H1 (cell line): Measurements from ENCODE around the gene SCUBE2. TPM values are rescaled to one million over a fixed set of nuclear protein-coding genes. Genes with fewer than 3 reads are reported as not detected.

Source experiments
- CTCF ChIA-PET: fragments of 300-600 bp; sonication (Branson Sonifier 250); formaldehyde crosslinking; loops from one replicate; lab custom pipeline; 2021; ENCODE audit not compliant: partially characterized antibody; lab: Charles Lee
- POLR2A ChIA-PET: fragments of 300-600 bp; sonication (Branson Sonifier 250); formaldehyde crosslinking; loops from one replicate; lab custom pipeline; 2021; ENCODE audit warnings: inconsistent platforms; ENCODE audit not compliant: partially characterized antibody; lab: Charles Lee
- DNase-seq, 2 experiments: peaks; one replicate each; pipeline versions ENCODE4 v3.0.0 to v3.0.0-alpha.2; 2010 to 2022; ENCODE audit warnings: low spot score in 2 of 2, low read depth in 1 of 2, mixed read lengths in 1 of 2
- FAIRE-seq: peaks from 2 replicates; lab custom pipeline; 2011; peaks lifted over from hg19 to GRCh38; lab: Jason Lieb, UNC
- H2AFZ ChIP-seq: 2 replicates; pipeline ENCODE4 v1.8.1; 2012; ENCODE audit warnings: low read length, inconsistent platforms
- H2AK5ac ChIP-seq: 2 replicates; pipeline ENCODE4 v1.6.1; 2013; ENCODE audit warnings: low read depth, low read length
- H2BK120ac ChIP-seq: replicated peaks from 2 replicates; pipeline ENCODE3; 2013; ENCODE audit warnings: low read depth, low read length, inconsistent platforms
- H2BK12ac ChIP-seq: 2 replicates; pipeline ENCODE4 v1.6.1; 2013; ENCODE audit warnings: low read depth, low read length
- H2BK15ac ChIP-seq: 2 replicates; pipeline ENCODE4 v1.6.1; 2013; ENCODE audit warnings: low read length
- H2BK20ac ChIP-seq: 2 replicates; pipeline ENCODE4 v1.6.1; 2013; ENCODE audit warnings: low read length
- H2BK5ac ChIP-seq: 2 replicates; pipeline ENCODE4 v1.6.1; 2013; ENCODE audit warnings: low read depth, low read length
- H3K14ac ChIP-seq: 2 replicates; pipeline ENCODE4 v1.6.1; 2013; ENCODE audit warnings: inconsistent platforms; ENCODE audit not compliant: insufficient read length
- H3K18ac ChIP-seq: 2 replicates; pipeline ENCODE4 v1.6.1; 2013; ENCODE audit warnings: low read length; ENCODE audit errors: extremely low read depth
- H3K23ac ChIP-seq: 2 replicates; pipeline ENCODE4 v1.6.1; 2013; ENCODE audit warnings: inconsistent platforms; ENCODE audit not compliant: insufficient read length
- H3K23me2 ChIP-seq: 2 replicates; pipeline ENCODE4 v1.6.1; 2013; ENCODE audit warnings: low read depth, low read length
- H3K27ac ChIP-seq: 2 replicates; pipeline ENCODE4 v1.6.1; 2011; ENCODE audit warnings: low read depth, low read length, inconsistent platforms
- H3K27me3 ChIP-seq, 4 experiments: replicated peaks in 1 of 4; 1 replicate in 1 of 4; 2 replicates in 3 of 4; pipeline versions ENCODE4 v1.6.1 to v1.8.1; 2011 to 2013; ENCODE audit warnings: low read length in 3 of 4, mild to moderate bottlenecking in 3 of 4, inconsistent platforms in 2 of 4, mixed read lengths in 2 of 4, moderate library complexity in 1 of 4; ENCODE audit not compliant: control insufficient read depth in 3 of 4, insufficient read depth in 3 of 4; ENCODE audit errors: extremely low read depth in 1 of 4
- H3K36me3 ChIP-seq, 4 experiments: 2 replicates each; pipeline versions ENCODE4 v1.6.1 to v1.8.1; 2011 to 2013; ENCODE audit warnings: mild to moderate bottlenecking in 4 of 4, low read length in 3 of 4, moderate library complexity in 2 of 4, control low read depth in 1 of 4, inconsistent platforms in 1 of 4; ENCODE audit not compliant: insufficient read depth in 4 of 4, control insufficient read depth in 2 of 4
- H3K4ac ChIP-seq: replicated peaks from 2 replicates; pipeline ENCODE3; 2013; ENCODE audit warnings: low read length, low read depth, mixed read lengths, inconsistent platforms; ENCODE audit not compliant: insufficient read length
- H3K4me1 ChIP-seq, 4 experiments: replicated peaks in 1 of 4; 1 replicate in 1 of 4; 2 replicates in 3 of 4; pipeline versions ENCODE4 v1.6.1 to v1.8.1; 2011 to 2013; ENCODE audit warnings: low read length in 3 of 4, inconsistent platforms in 2 of 4, mixed read lengths in 1 of 4; ENCODE audit not compliant: insufficient read depth in 4 of 4, control insufficient read depth in 3 of 4
- H3K4me2 ChIP-seq, 2 experiments: 2 replicates each; pipeline versions ENCODE4 v1.6.1 to v1.8.1; 2011 to 2013; ENCODE audit warnings: low read depth in 2 of 2, low read length in 2 of 2, control low read depth in 1 of 2, inconsistent platforms in 1 of 2, mild to moderate bottlenecking in 1 of 2; ENCODE audit not compliant: insufficient read depth in 1 of 2
- H3K4me3 ChIP-seq, 4 experiments: fragments of 200-600, 300-600 bp in 1 of 4; sonication (generic), shearing (Covaris generic), sonication (Bioruptor Twin) in 1 of 4; 2 replicates each; pipeline versions ENCODE4 v1.5.1 to v1.8.1; 2011 to 2016; ENCODE audit warnings: low read length in 4 of 4, low read depth in 3 of 4, control low read depth in 2 of 4, inconsistent platforms in 2 of 4, mild to moderate bottlenecking in 2 of 4, mixed read lengths in 1 of 4, moderate library complexity in 1 of 4; ENCODE audit not compliant: insufficient read depth in 2 of 4; ENCODE audit errors: extremely low read depth in 1 of 4
- H3K56ac ChIP-seq: replicated peaks from 2 replicates; pipeline ENCODE3; 2013; ENCODE audit warnings: low read depth, mild to moderate bottlenecking, mixed read lengths, low read length, inconsistent platforms; ENCODE audit not compliant: insufficient read length
- H3K79me1 ChIP-seq: 2 replicates; pipeline ENCODE4 v1.6.1; 2013; ENCODE audit warnings: low read depth, low read length, control low read depth
- H3K79me2 ChIP-seq, 2 experiments: 2 replicates each; pipeline versions ENCODE4 v1.6.1 to v1.8.1; 2012 to 2013; ENCODE audit warnings: low read length in 2 of 2, mild to moderate bottlenecking in 2 of 2, inconsistent platforms in 1 of 2; ENCODE audit not compliant: insufficient read depth in 2 of 2, control insufficient read depth in 1 of 2
- H3K9ac ChIP-seq, 4 experiments: replicated peaks in 1 of 4; 1 replicate in 1 of 4; 2 replicates in 3 of 4; pipeline versions ENCODE4 v1.6.1 to v1.8.1; 2011 to 2013; ENCODE audit warnings: low read depth in 3 of 4, low read length in 3 of 4, control low read depth in 2 of 4, mild to moderate bottlenecking in 2 of 4, moderate library complexity in 2 of 4, inconsistent platforms in 1 of 4; ENCODE audit errors: extremely low read depth in 1 of 4
- H3K9me3 ChIP-seq, 2 experiments: 2 replicates each; pipeline versions ENCODE4 v1.6.1 to v1.8.1; 2012 to 2013; ENCODE audit warnings: mild to moderate bottlenecking in 2 of 2, moderate library complexity in 2 of 2, control low read depth in 1 of 2, inconsistent platforms in 1 of 2, low read depth in 1 of 2, low read length in 1 of 2, mixed read lengths in 1 of 2; ENCODE audit not compliant: insufficient read depth in 2 of 2
- H4K20me1 ChIP-seq, 2 experiments: replicated peaks in 1 of 2; 2 replicates each; pipeline versions ENCODE3 to v1.8.1; 2011 to 2013; ENCODE audit warnings: inconsistent platforms in 2 of 2, low read length in 2 of 2, mild to moderate bottlenecking in 1 of 2; ENCODE audit not compliant: insufficient read depth in 2 of 2, control insufficient read depth in 1 of 2
- H4K5ac ChIP-seq: 2 replicates; pipeline ENCODE4 v1.6.1; 2013; ENCODE audit warnings: low read length, low read depth, mixed read lengths, inconsistent platforms; ENCODE audit not compliant: insufficient read length
- H4K8ac ChIP-seq: 2 replicates; pipeline ENCODE4 v1.8.0; 2013; ENCODE audit warnings: mild to moderate bottlenecking, moderate library complexity, low read length, inconsistent platforms; ENCODE audit not compliant: insufficient read depth; ENCODE audit errors: extremely low read depth
- H4K91ac ChIP-seq: replicated peaks from 2 replicates; pipeline ENCODE3; 2013; ENCODE audit warnings: low read length, mixed read lengths, inconsistent platforms; ENCODE audit not compliant: insufficient read length
- CTBP2 ChIP-seq: IDR thresholded peaks from 2 replicates; pipeline ENCODE4 v1.7.0; 2011; ENCODE audit warnings: borderline replicate concordance, mild to moderate bottlenecking, moderate library complexity, mixed read lengths, low read length; ENCODE audit not compliant: insufficient read depth, insufficient read length
- MAX ChIP-seq: IDR thresholded peaks from 2 replicates; pipeline ENCODE4 v1.6.1; 2012; ENCODE audit warnings: inconsistent platforms
- WGBS, 2 experiments: shearing (Covaris generic) in 1 of 2; methylation state at CpG; one replicate each; pipeline versions ENCODE4 v1.1.6 to v1.1.7; 2013 to 2015; ENCODE audit warnings: low lambda C conversion rate in 2 of 2, mixed read lengths in 2 of 2, inconsistent platforms in 1 of 2, low coverage in 1 of 2, missing lambda C conversion rate in 1 of 2; ENCODE audit not compliant: insufficient replicate concordance in 2 of 2, insufficient coverage in 1 of 2, insufficient read length in 1 of 2; ENCODE audit errors: extremely low coverage in 1 of 2, missing lambda C conversion rate in 1 of 2; 5-methylcytosine and 5-hydroxymethylcytosine counted together
- polyA plus RNA-seq, 7 experiments: library from polyadenylated mRNA; depleted of rRNA in 3 of 7; stranded (reverse) in 5 of 7; unstranded in 2 of 7; fragments of >200 nt in 5 of 7; fragments of 200-250 nt in 2 of 7; gene quantifications; 1 replicate in 5 of 7; 2 replicates in 1 of 7; 4 replicates in 1 of 7; pipeline versions ENCODE4 v1.2.1 to v1.2.3, GENCODE V29; 2011 to 2013; ENCODE audit warnings: missing spikeins in 2 of 7, mixed read lengths in 2 of 7
- total RNA-seq: library from RNA; stranded (reverse); fragmentation: NEBNext Ultra II Directional; extraction: Animal tissue kit (Norgen Biotek cat#: 25700); gene quantifications from 2 replicates; pipeline ENCODE4 v1.2.1, GENCODE V29; 2021

Gene SCUBE2
- total and polyA plus RNA-seq, 2 of the 8 experiments (the other 6 are each of a cell fraction or from before 2014, with no cell fraction given) = 0.29 to 1.2 TPM

GRCh38 chr11:9089061-9089460, 2.3 kb downstream of the SCUBE2 start:
- POLR2A ChIA-PET = interaction anchor here (0.7 to 1.2 kb wide), 2 partner anchors 10 to 180 kb away, joined by 3 read pairs; no protein-coding TSS in a partner anchor
- FAIRE-seq (no peak), DNase-seq (no peak)
- 89% methylated on average over 3 of the region's 3 CpGs; no CpG with 5 or more reads in 1 of the 2 experiments for WGBS, 2 experiments
- no peak overlapping the region for H3K56ac ChIP-seq
- no peaks in the 10 kb centered on the region for H3K9me3 ChIP-seq
- H2BK12ac ChIP-seq = no peak overlapping the region
- H3K27me3 ChIP-seq = peaks cover 11 to 36% (median 30%) of the 10 kb centered on the region in 4 experiments
- no peak overlapping the region for H2BK120ac ChIP-seq
- H3K27ac ChIP-seq = no peak overlapping the region
- H3K23me2 ChIP-seq = peaks cover 7% of the 10 kb centered on the region; the same call in 1 of the 2 replicates
- no peak overlapping the region for H3K4me3 ChIP-seq
- H3K4ac ChIP-seq = no peak overlapping the region
- H3K9ac ChIP-seq = no peak overlapping the region
- no peaks in the 10 kb centered on the region for H3K79me1 ChIP-seq
- H4K8ac ChIP-seq = peak overlapping the region; percentile 31
- H3K36me3 ChIP-seq = no peaks in the 10 kb centered on the region
- H3K4me1 ChIP-seq = peaks cover 1 to 4% (median 3%) of the 10 kb centered on the region in 4 experiments; a peak in 5 of 7 replicates
- H3K79me2 ChIP-seq = no peaks in the 10 kb centered on the region
- CTCF ChIA-PET = interaction anchor here (1.0 to 12.2 kb wide), 5 partner anchors 15 to 73 kb away, joined by 3 to 177 read pairs (median 6); no protein-coding TSS in a partner anchor
- no peak overlapping the region for H2BK15ac ChIP-seq
- TF ChIP-seq MAX (no peak), CTBP2 (no peak)
- H2AK5ac ChIP-seq = no peak overlapping the region
- no peak overlapping the region for H3K4me2 ChIP-seq
- H3K23ac ChIP-seq = no peak overlapping the region
- H4K20me1 ChIP-seq = no peaks in the 10 kb centered on the region
- H4K91ac ChIP-seq = no peak overlapping the region
- H2AFZ ChIP-seq = no peak overlapping the region
- H3K14ac ChIP-seq = no peak overlapping the region
- H2BK5ac ChIP-seq = no peak overlapping the region
- no peak overlapping the region for H2BK20ac ChIP-seq
- no peak overlapping the region for H4K5ac ChIP-seq
- no peak overlapping the region for H3K18ac ChIP-seq
